Left ventricle myocardium inferior (tissue), 1 donor: ENCODE results near the gene TMEM17. TPM values are rescaled to one million over a fixed set of nuclear protein-coding genes. Genes with fewer than 3 reads are reported as not detected.

Source experiments
- DNase-seq: peaks from one replicate; pipeline ENCODE4 v3.0.0-alpha.2; 2020
- H3K27ac ChIP-seq: fragments of 200-600 bp; replicated peaks from 2 replicates; pipeline ENCODE4 v1.8.0; 2021
- H3K27me3 ChIP-seq: fragments of 200-600 bp; 2 replicates; pipeline ENCODE4 v1.8.0; 2021; ENCODE audit warnings: low read depth
- H3K36me3 ChIP-seq: fragments of 200-600 bp; 2 replicates; pipeline ENCODE4 v1.8.0; 2021
- H3K4me1 ChIP-seq: fragments of 200-600 bp; 2 replicates; pipeline ENCODE4 v1.8.0; 2021
- H3K4me3 ChIP-seq: fragments of 200-600 bp; 2 replicates; pipeline ENCODE4 v1.8.0; 2021; ENCODE audit warnings: mild to moderate bottlenecking, moderate library complexity
- H3K9me3 ChIP-seq: fragments of 200-600 bp; replicated peaks from 2 replicates; pipeline ENCODE4 v1.8.0; 2021
- CTCF ChIP-seq: fragments of 200-600 bp; IDR thresholded peaks from 2 replicates; pipeline ENCODE4 v1.8.0; 2021; ENCODE audit warnings: antibody characterized with exemption, mild to moderate bottlenecking, borderline replicate concordance
- intact Hi-C: fragments of 100-400 bp; cut with micrococcal nuclease; formaldehyde crosslinking; loops from one replicate; pipeline ENCODE4 v1.11.0; 2022
- total RNA-seq: library from RNA; stranded (reverse); fragmentation: NEBNext Ultra II Directional; extraction: Animal tissue kit (Norgen Biotek cat#: 25700); gene quantifications from one replicate; pipeline ENCODE4 v1.2.1, GENCODE V29; 2021
- donor health status: DM: no; HTN: yes; CAD: no; lungs with severe emphysema.

Gene TMEM17
- total RNA-seq, 1 donor from 2014 or later = 2.2 TPM

- Histone ChIP-seq H3K27me3 (no peaks in the 10 kb centered on the region), H3K4me1 (peaks cover 15% of the 10 kb centered on the region), H3K9me3 (no peaks in the 10 kb centered on the region), H3K36me3 (no peaks in the 10 kb centered on the region), H3K4me3 (no peak overlapping the region), H3K27ac (peak overlapping the region; percentile 92)
- no peak for TF ChIP-seq CTCF
- DNase-seq = no peak
- intact Hi-C loops = no loop called here
Measured at GRCh38 chr2:62504657-62505056, 1.3 kb downstream of the TMEM17 start.

- H3K27me3 ChIP-seq = no peaks in the 10 kb centered on the region
- intact Hi-C loops = no loop called here
- no peaks in the 10 kb centered on the region for H3K36me3 ChIP-seq
- no peak overlapping the region for H3K27ac ChIP-seq
- H3K4me3 ChIP-seq = no peak overlapping the region
- no peak for TF ChIP-seq CTCF
- DNase-seq = no peak
- H3K4me1 ChIP-seq = peaks cover 15% of the 10 kb centered on the region
- H3K9me3 ChIP-seq = no peaks in the 10 kb centered on the region
Measured at GRCh38 chr2:62501794-62502500, 4.0 kb downstream of the TMEM17 start.

GRCh38 chr2:62501069-62501468, 4.9 kb downstream of the TMEM17 start:
- intact Hi-C loops = no loop called here
- H3K27ac ChIP-seq = no peak overlapping the region
- H3K4me3 ChIP-seq = no peak overlapping the region

GRCh38 chr2:62499430-62500060, 6.5 kb downstream of the TMEM17 start:
- Histone ChIP-seq H3K27ac (no peak overlapping the region), H3K36me3 (no peaks in the 10 kb centered on the region)
- intact Hi-C loops = no loop called here

More at GRCh38 chr2:62501069-62501468, 4.9 kb downstream of the TMEM17 start:
- Histone ChIP-seq H3K9me3 (no peaks in the 10 kb centered on the region), H3K27me3 (no peaks in the 10 kb centered on the region), H3K4me1 (peaks cover 12% of the 10 kb centered on the region), H3K36me3 (no peaks in the 10 kb centered on the region)
- no peak for DNase-seq
- no peak for TF ChIP-seq CTCF

GRCh38 chr2:62498739-62499138, 7.3 kb downstream of the TMEM17 start:
- Histone ChIP-seq H3K4me1 (peaks cover 7% of the 10 kb centered on the region), H3K27ac (no peak overlapping the region), H3K36me3 (no peaks in the 10 kb centered on the region), H3K9me3 (no peaks in the 10 kb centered on the region), H3K27me3 (no peaks in the 10 kb centered on the region), H3K4me3 (no peak overlapping the region)
- TF ChIP-seq CTCF = no peak
- no peak for DNase-seq
- intact Hi-C loops = no loop called here

More at GRCh38 chr2:62499430-62500060, 6.5 kb downstream of the TMEM17 start:
- H3K27me3 ChIP-seq = no peaks in the 10 kb centered on the region
- H3K4me3 ChIP-seq = no peak overlapping the region
- peaks cover 7% of the 10 kb centered on the region for H3K4me1 ChIP-seq
- H3K9me3 ChIP-seq = no peaks in the 10 kb centered on the region
- DNase-seq = no peak
- no peak for TF ChIP-seq CTCF
